Breast epithelium (tissue), 4 donors: Measurements from ENCODE around the gene PLXNB2. TPM values are rescaled to one million over a fixed set of nuclear protein-coding genes. Genes with fewer than 3 reads are reported as not detected.

Experiments
- DNase-seq, 2 donors: peaks; one replicate each; pipeline ENCODE4 v3.0.0-alpha.2; 2019; ENCODE audit warnings: low spot score in 2 of 2
- H3K27ac ChIP-seq, 2 donors: fragments of 200-600 bp; sonication (generic) in 1 of 2; one replicate each; pipeline ENCODE4 v1.5.1; 2016 to 2019; ENCODE audit warnings: mild to moderate bottlenecking in 1 of 2
- H3K27me3 ChIP-seq, 2 donors: fragments of 200-600 bp; sonication (generic) in 1 of 2; one replicate each; pipeline versions ENCODE4 v1.5.1 to v1.6.0; 2017 to 2019; ENCODE audit warnings: control low read depth in 1 of 2, mild to moderate bottlenecking in 1 of 2
- H3K36me3 ChIP-seq: fragments of 200-600 bp; one replicate; pipeline ENCODE4 v1.5.1; 2019
- H3K4me1 ChIP-seq, 2 donors: fragments of 200-600 bp; sonication (generic); one replicate each; pipeline ENCODE4 v1.5.1; 2016 to 2019; ENCODE audit warnings: control low read depth in 1 of 2
- H3K4me3 ChIP-seq, 3 donors: fragments of 200-600 bp; sonication (generic); 1 replicate in 2 of 3; 2 replicates in 1 of 3; pipeline ENCODE4 v1.5.1; 2016 to 2019; ENCODE audit warnings: mild to moderate bottlenecking in 3 of 3, moderate library complexity in 2 of 3
- H3K9me3 ChIP-seq, 2 donors: fragments of 200-600 bp; sonication (generic) in 1 of 2; one replicate each; pipeline ENCODE4 v1.5.1; 2016 to 2019; ENCODE audit warnings: control low read depth in 1 of 2
- CTCF ChIP-seq, 3 donors: fragments of 450-650 bp; IDR thresholded peaks; one replicate each; pipeline ENCODE4 v1.5.1; 2016 to 2017; ENCODE audit warnings: antibody characterized with exemption in 3 of 3, mild to moderate bottlenecking in 3 of 3, moderate library complexity in 3 of 3
- POLR2A ChIP-seq: fragments of 450-650 bp; IDR thresholded peaks from one replicate; pipeline ENCODE4 v1.6.1; 2016; ENCODE audit warnings: antibody characterized with exemption, mild to moderate bottlenecking, moderate library complexity
- POLR2AphosphoS5 ChIP-seq, 3 donors: sonication (generic); formaldehyde crosslinking; IDR thresholded peaks; one replicate each; pipeline ENCODE4 v1.6.1; 2017; ENCODE audit warnings: antibody characterized with exemption in 3 of 3
- intact Hi-C: fragments of 100-400 bp; cut with DNase I; formaldehyde crosslinking; loops from one replicate; pipeline ENCODE4 v1.15.1; 2023; ENCODE audit warnings: low total_unique reads
- total RNA-seq, 3 donors: library from RNA; depleted of rRNA; stranded (reverse); fragments of >200 nt; gene quantifications; one replicate each; pipeline ENCODE4 v1.1.0, GENCODE V29; 2016

Gene PLXNB2
- total RNA-seq, 3 donors from 2014 or later: 79.0 to 137 (median 122) TPM

GRCh38 chr22:50289151-50289941 lies 18.1 kb downstream of the PLXNB2 start:
- Histone ChIP-seq H3K4me3 (no peak overlapping the region), H3K27ac (peak overlapping the region in 1 of 2 donors; percentile 29), H3K36me3 (no peaks in the 10 kb centered on the region), H3K27me3 (no peaks in the 10 kb centered on the region), H3K9me3 (no peaks in the 10 kb centered on the region), H3K4me1 (peaks cover 17% of the 10 kb centered on the region in 2 donors)
- DNase-seq: no peak
- intact Hi-C loops: no loop called here
- no peak for TF ChIP-seq POLR2A
- TF ChIP-seq CTCF (IDR thresholded peaks at IDR 0.05): no peak
- no peak for TF ChIP-seq POLR2AphosphoS5 (IDR thresholded peaks at IDR 0.05)

DNA sequence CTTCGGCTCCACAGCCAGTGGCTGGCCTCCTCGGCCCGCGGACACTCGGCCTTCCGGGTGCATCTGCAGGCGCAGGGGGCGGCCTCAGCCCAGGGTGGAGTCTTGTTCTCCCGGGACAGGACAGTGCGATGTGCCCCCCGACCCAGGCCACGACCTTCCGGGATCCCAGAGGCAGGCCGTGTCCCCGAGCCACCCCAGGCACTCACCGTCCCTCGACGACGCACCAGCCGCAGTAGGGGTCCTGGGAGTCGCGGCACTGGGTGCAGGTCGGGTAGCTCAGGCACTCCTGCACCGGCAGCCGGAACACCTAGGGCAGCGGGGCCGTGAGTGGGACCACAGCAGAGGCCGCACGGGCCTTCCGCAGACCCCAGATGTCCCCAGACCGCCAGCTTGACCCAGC lies 19.7 kb downstream of the PLXNB2 start:
- H3K27me3 ChIP-seq: no peaks in the 10 kb centered on the region
- intact Hi-C loops: no loop called here
- peaks cover under 1 to 3% of the 10 kb centered on the region in 2 donors for H3K4me1 ChIP-seq
- peak overlapping the region in 1 of 2 donors; percentile 33 for H3K27ac ChIP-seq
- H3K36me3 ChIP-seq: no peaks in the 10 kb centered on the region
- TF ChIP-seq CTCF (IDR thresholded peaks at IDR 0.05): no peak
- no peak for TF ChIP-seq POLR2A
- TF ChIP-seq POLR2AphosphoS5 (IDR thresholded peaks at IDR 0.05): no peak
- DNase-seq: no peak
- H3K4me3 ChIP-seq: no peak overlapping the region
- H3K9me3 ChIP-seq: no peaks in the 10 kb centered on the region

DNA sequence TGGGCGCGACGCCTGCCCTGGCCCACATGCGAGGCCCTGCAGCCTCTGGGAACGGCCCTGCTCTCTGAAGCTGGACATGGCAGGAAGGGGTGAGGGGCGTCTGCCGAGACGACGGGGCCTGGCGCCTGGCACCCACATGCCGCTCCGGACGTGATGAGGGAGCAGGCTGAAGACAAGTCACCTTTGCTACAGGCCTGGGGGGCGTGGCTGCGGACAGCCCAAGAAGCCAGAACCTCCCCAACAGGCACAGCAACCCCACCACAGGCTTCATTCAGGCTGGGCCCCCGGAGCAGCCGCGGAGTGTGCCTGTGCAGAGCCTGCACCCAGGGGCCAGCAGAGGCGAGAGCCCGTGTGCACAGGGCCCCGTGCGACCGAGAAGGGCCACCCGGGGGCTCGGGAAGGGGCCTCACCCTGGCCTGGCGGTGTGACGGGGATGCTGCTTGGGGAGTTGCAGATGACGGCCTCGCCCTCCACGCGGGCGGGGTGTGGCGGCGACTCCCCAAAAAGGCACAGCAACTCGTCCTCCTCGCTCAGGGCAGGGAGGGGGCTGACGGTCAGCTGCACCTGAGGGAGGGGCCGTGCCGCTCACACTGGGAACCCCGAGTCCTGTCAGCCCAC lies 20.6 kb downstream of the PLXNB2 start:
- H3K9me3 ChIP-seq: no peaks in the 10 kb centered on the region
- no peak for DNase-seq
- H3K27ac ChIP-seq: no peak overlapping the region
- no peaks in the 10 kb centered on the region for H3K27me3 ChIP-seq
- H3K4me1 ChIP-seq: peaks cover 0 to 5% of the 10 kb centered on the region in 2 donors
- TF ChIP-seq POLR2A (no peak), POLR2AphosphoS5 (IDR thresholded peaks at IDR 0.05) (no peak), CTCF (IDR thresholded peaks at IDR 0.05) (no peak)
- intact Hi-C loops: no loop called here
- H3K36me3 ChIP-seq: no peaks in the 10 kb centered on the region
- no peak overlapping the region for H3K4me3 ChIP-seq

DNA sequence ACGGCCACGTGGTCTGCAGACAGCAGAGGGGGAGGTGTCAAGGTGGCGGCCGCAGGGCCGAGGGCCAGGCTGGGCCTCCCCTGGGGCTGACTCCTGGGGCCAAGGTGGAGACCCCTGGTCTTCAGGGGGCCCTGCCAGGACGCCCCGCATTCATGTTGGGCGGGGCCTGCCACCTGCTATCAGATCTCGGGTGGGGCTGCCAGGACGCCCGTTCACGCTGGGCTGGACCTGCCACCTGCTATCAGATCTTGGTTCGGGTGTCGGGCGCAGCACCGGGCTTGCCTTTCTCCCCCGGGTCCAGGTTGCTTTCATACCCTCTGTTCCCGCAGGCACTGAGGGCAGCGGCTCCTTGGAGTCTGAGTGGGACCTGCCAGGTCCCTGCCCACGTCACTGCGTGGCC lies 21.2 kb downstream of the PLXNB2 start:
- Histone ChIP-seq H3K27ac (peak overlapping the region in 1 of 2 donors; percentile 12), H3K4me1 (peaks cover 0 to 5% of the 10 kb centered on the region in 2 donors), H3K4me3 (no peak overlapping the region), H3K36me3 (no peaks in the 10 kb centered on the region), H3K9me3 (no peaks in the 10 kb centered on the region), H3K27me3 (no peaks in the 10 kb centered on the region)
- no peak for DNase-seq
- TF ChIP-seq CTCF (IDR thresholded peaks at IDR 0.05) (no peak), POLR2AphosphoS5 (IDR thresholded peaks at IDR 0.05) (no peak), POLR2A (no peak)
- intact Hi-C loops: no loop called here

DNA sequence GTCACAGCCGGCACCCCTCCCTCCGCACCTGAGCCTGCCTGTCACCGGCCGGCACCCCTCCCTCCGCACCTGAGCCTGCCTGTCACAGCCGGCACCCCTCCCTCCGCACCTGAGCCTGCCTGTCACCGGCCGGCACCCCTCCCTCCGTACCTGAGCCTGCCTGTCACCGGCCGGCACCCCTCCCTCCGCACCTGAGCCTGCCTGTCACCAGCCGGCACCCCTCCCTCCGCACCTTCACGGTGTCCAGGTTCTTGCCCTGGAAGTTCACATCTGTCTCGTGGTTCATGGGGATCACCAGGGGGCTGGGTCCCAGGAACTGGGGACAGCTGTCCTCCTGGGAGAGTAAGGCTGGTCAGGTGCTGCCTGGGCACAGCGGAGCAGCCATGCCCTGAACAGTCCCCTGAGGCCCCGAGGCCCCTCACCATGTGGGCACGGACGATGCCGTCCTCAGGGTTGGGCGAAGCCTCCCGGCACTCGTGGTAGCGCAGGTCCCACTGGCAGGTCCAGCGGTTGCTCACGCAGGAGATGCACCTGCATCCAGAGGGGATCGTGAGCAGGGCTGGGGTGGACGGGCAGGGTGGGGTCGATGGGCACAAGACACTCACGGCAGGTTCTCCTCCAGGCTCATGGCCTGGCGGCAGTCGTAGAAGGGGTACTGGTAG lies 21.7 kb downstream of the PLXNB2 start:
- intact Hi-C loops: no loop called here
- Histone ChIP-seq H3K27ac (peak overlapping the region in 1 of 2 donors; percentile 12), H3K36me3 (no peaks in the 10 kb centered on the region)

More for the DNA sequence above, 21.7 kb downstream of the PLXNB2 start:
- Histone ChIP-seq H3K4me3 (no peak overlapping the region), H3K27me3 (no peaks in the 10 kb centered on the region), H3K4me1 (peaks cover 0 to 5% of the 10 kb centered on the region in 2 donors), H3K9me3 (no peaks in the 10 kb centered on the region)
- TF ChIP-seq CTCF (IDR thresholded peaks at IDR 0.05) (no peak), POLR2AphosphoS5 (IDR thresholded peaks at IDR 0.05) (no peak), POLR2A (no peak)
- DNase-seq: no peak
